ENCODE measurements around the gene KCNIP1.

DNA sequence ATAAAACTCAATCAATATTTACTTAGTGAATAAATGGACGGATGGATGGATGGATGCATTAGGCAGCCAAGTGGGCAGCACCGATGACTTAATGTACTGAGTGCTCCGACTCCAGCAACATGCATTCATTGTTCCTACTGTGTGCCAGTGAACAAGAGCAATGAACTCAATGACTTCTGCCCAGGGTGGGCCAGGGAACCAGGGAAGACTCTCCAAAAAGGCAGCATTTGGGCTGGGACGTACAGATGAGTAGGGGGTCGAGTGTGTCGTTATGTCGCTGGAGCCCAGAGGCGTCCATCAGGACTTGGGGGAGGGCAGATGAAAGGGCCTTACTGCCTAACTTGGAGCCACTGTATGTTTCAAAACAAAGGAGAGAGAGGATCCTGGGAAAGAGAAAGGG, 126.4 kb downstream of the KCNIP1 start:
- TF ChIP-seq, protein P1, sequence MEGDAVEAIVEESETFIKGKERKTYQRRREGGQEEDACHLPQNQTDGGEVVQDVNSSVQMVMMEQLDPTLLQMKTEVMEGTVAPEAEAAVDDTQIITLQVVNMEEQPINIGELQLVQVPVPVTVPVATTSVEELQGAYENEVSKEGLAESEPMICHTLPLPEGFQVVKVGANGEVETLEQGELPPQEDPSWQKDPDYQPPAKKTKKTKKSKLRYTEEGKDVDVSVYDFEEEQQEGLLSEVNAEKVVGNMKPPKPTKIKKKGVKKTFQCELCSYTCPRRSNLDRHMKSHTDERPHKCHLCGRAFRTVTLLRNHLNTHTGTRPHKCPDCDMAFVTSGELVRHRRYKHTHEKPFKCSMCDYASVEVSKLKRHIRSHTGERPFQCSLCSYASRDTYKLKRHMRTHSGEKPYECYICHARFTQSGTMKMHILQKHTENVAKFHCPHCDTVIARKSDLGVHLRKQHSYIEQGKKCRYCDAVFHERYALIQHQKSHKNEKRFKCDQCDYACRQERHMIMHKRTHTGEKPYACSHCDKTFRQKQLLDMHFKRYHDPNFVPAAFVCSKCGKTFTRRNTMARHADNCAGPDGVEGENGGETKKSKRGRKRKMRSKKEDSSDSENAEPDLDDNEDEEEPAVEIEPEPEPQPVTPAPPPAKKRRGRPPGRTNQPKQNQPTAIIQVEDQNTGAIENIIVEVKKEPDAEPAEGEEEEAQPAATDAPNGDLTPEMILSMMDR (IDR thresholded peaks at IDR 0.05), result no peak
- TF ChIP-seq POLR2A (IDR thresholded peaks at IDR 0.05) (no peak), EP300 (IDR thresholded peaks at IDR 0.05) (no peak)

All from tibial nerve (tissue), 4 donors.